Cardiac fibroblast (primary cell): ENCODE measurements around the gene PCDH18.
"Not testable (repeated sequence)": the region's sequence is repeated elsewhere in the genome, so short reads cannot be mapped to it uniquely, and the experiment has no call there.

ENCODE experiments used
- DNase-seq, 2 donors: peaks; one replicate each; pipeline versions ENCODE4 v3.0.0 to v3.0.0-alpha.2; 2010; ENCODE audit warnings: low read depth in 2 of 2
- H3K4me3 ChIP-seq, 2 donors: replicated peaks in 1 of 2; 1 replicate in 1 of 2; 2 replicates in 1 of 2; pipeline ENCODE4 v1.5.1; 2011; ENCODE audit warnings: low read depth in 2 of 2, low read length in 2 of 2, mild to moderate bottlenecking in 2 of 2, moderate library complexity in 1 of 2
- CTCF ChIP-seq: IDR thresholded peaks from one replicate; pipeline ENCODE4 v1.5.1; 2011; ENCODE audit warnings: low read depth, mild to moderate bottlenecking, low read length, inconsistent platforms

PCDH18 gene

GRCh38 chr4:137545461-137545861, 13.2 kb upstream of the PCDH18 start:
- H3K4me3 ChIP-seq: no peak overlapping the region
- peak; percentile 7 for TF ChIP-seq CTCF
- peak; percentile 54 to 75 for DNase-seq

GRCh38 chr4:137543648-137544047, 11.4 kb upstream of the PCDH18 start:
- DNase-seq: no peak
- TF ChIP-seq CTCF: no peak
- no peak overlapping the region for H3K4me3 ChIP-seq

- DNase-seq: no peak
- H3K4me3 ChIP-seq: no peak overlapping the region
- TF ChIP-seq CTCF: no peak
These were observed 10.9 kb upstream of the PCDH18 start for GRCh38 chr4:137543198-137543597.

DNA sequence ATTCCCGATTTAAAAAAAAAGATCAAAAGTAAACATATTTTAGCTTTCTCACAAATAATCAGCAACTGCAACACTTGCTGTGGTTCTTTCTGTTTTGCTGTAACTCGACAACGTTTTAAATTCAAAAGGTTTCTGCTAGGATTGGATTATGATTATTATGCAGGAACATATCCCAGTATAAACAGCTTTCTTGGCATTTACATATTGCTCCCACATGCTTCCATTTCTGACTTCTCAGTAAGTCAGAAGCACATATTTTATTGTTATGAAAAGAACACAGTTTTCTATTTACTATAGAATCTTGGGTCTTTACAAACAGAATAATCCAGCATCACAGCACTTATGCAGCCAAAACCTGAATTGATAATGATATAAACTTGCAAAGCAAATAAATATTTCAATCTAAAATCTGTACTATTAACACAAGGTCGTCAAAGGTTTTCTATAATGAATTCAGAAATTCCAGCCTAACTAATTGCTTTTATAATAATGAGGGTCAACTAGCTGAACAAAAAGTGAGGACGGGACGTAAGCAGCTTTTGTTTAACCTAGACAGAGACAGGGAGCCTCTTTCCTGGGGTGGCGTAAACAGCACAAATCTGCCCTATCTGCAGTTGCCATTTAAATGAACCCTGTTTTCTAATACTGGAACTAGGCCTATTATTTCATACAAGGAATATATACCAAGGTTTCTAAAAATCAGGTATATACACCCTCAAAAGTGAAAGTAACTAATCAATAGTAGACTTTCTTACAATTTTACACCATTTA, 9.8 kb upstream of the PCDH18 start:
- H3K4me3 ChIP-seq: peak overlapping the region in 1 of 2 donors; percentile 11
- TF ChIP-seq CTCF: no peak
- DNase-seq: no peak

- no peak overlapping the region for H3K4me3 ChIP-seq
- TF ChIP-seq CTCF: no peak
These were observed 8.9 kb upstream of the PCDH18 start for GRCh38 chr4:137541181-137541580.

DNA sequence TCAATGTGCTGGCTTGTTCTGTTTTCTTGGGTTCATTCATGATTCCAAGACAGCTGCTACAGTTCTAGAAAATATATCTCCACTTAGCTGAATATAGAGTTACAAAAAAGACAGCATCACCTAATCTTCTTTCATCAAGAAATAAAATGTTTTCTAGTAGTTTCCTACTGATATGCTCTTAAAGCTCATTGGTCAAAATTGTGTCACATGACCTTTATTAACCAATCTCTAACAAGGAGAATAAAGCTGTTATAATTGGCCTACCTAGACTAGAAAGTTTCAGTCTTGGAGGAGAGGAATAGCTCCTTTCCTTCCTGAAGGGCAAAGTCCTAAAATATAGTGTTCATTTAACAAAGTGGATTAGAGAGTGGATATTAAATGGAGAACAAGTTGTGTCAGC, 8.1 kb upstream of the PCDH18 start:
- DNase-seq: no peak
- no peak for TF ChIP-seq CTCF
- H3K4me3 ChIP-seq: no peak overlapping the region

More at GRCh38 chr4:137541181-137541580, 8.9 kb upstream of the PCDH18 start:
- no peak for DNase-seq

DNA sequence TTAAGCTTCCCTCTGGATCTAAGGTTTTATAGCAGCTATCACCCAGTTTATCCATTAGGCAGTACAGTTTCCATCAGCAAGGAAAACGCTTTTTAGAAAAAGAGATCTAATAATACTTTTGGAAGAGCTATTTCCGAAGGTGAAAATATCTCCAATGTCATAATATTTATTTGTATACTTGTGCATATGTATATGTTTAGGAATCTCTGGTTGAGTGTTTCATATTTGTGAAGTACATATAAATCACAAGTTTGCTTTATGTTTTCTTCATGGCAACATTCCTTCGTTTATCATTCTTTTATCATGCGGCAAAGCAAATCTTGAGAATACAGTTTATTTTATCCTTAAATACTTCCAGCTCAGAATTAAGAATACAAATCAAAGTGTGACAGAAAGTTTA, 6.2 kb upstream of the PCDH18 start:
- no peak for TF ChIP-seq CTCF
- no peak for DNase-seq
- no peak overlapping the region for H3K4me3 ChIP-seq

DNA sequence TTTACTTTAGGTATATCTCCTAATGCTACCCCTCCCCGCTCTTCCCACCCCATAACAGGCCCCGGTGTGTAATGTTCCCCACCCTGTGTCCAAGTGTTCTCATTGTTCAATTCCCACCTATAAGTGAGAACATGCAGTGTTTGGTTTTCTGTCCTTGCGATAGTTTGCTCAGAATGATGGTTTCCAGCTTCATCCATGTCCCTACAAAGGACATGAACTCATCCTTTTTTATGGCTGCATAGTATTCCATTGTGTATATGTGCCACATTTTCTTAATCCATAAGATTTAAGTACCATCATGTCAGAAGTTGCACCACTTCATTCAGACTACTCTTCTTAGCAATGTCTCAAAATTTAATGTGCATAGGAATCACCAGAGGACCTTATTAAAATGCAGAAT, 5.5 kb upstream of the PCDH18 start:
- H3K4me3 ChIP-seq, DNase-seq: not testable (repeated sequence)
